Measurements from ENCODE around the gene RNF220. TPM values are rescaled to one million over a fixed set of nuclear protein-coding genes. Genes with fewer than 3 reads are reported as not detected.
A peak's percentile ranks its signal among the peaks of the same experiment; 100 is the strongest.
"Not testable (repeated sequence)": the region's sequence is repeated elsewhere in the genome, so short reads cannot be mapped to it uniquely, and the experiment has no call there.

RNF220 gene
- total RNA-seq, 1 donor from 2014 or later, result 22.9 TPM

DNA sequence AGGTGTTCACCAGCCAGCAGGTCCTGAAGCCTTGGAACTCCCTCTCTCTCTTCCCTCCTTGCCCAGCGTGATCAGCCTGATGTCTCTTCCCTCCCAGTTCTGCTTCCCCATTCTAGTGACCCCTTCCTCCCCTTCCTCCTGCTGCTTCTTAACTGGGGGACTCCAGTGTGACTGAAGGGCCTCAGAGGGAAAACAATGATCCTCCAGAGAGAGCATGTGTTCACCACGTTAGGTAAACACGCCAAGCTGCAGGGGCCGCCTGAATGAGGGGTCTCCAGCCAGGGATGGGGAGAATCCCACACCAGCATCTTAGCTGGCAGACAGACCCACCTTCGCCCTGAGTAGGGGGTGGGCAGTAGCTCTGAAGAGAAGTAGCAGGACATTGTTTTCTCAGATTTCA lies 144.5 kb downstream of the RNF220 start:
- no peak for DNase-seq

DNA sequence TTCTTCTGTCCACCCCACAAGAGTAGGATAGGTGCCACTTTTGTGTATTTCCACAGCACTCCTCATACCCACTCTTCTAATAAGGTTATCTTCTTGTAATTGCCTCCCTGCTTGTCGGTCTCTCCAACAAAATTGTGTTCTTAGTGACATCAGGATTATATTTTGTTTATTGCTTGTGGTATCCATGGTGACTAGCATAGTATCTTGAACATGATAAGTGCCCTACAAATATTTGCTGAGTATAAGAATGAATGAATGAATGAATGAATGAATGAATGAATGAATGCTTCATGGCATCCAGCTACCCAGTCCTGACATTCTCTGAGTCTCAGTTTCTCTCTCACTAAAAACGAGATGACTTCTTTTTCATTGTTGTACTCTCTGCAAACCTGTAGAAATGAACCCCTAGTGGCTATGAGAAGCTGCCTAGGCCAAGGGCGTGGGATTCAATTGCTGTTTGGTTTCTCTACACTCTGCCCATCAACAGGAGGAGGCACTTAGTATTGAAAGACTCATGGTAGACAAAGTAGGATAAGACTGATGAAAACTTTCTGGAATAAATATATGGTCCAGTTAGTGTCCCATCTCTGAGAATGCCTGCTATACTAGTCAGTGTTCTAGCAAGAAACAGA lies 148.2 kb downstream of the RNF220 start:
- DNase-seq, result no peak

DNA sequence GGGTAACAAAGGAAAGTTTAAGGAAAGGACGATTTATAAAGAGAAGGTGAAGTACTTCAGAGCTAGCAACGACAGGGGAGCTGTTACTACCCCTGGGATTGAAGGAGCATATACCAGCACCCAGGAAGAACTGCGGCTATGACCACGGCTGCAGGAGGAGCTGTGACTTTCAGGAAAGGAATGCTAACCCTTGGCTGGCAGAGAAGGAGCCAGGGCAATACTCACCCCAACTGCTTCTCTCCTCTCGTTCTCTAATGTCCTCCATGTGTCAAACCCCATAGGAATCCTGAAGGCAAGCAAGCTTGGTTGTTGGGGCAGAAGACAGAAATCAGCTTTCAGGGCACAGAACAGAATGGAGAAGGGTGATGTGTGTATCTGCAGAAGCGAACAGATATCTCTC lies 148.7 kb downstream of the RNF220 start:
- no peak for DNase-seq

DNA sequence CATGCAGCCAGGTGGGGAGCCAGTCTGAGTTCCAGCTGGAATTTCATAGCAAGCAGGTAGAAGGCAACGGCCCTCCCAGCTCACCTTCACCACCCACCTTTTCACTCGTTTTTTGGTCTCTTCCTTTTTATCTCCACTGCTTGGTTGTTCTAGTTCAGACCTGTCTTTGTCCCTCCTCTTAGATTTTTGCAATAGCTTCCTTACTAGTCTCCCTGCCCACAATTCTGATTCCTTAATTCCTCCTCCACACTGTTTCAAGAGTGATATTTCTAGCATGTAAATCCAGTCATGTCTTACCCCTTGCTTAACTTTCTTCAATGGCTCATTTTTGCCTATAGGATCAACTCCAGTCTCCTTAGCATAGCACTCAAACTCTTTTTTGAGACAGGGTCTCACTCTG lies 149.7 kb downstream of the RNF220 start:
- DNase-seq, result no peak

DNA sequence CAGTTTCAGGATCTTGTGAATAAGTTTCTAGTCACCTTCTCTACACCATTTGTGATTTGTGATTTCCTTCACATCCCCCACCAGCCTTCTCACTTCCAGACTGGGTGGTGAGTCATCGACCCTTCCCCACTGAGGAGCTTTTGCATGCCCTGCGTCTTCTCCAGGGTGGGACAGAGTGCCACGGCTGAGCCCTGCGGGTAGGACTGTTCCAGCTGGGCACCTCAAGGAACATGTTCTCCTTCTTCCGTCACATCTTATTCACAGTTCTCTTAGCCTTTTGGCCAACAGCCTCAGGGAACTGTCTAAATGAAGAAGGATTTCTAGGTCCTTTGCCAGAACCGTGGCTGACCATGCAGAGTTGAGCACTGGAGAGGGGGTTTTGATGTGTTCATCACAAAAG lies 152.7 kb downstream of the RNF220 start:
- no peak for DNase-seq

DNA sequence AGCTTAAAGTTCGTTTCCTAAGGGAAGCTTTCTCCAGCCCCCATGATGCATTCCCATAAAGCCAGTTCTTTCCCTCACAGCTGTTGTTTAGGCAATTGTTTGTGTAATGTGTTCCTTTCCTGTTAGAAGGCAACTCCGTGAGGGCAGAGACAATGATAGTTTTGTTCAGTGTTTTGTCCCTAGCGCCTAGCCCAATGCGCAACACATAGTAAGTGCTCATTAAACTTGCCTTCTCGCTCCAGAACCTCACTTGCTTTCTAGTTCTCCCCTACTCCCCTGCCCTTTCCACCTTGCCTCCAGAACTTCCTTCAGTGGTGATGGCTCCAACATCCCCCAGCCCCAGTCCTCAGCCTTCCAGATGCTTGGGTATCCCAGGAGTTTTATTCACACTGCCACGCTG lies 153.8 kb downstream of the RNF220 start:
- no peak for DNase-seq

DNA sequence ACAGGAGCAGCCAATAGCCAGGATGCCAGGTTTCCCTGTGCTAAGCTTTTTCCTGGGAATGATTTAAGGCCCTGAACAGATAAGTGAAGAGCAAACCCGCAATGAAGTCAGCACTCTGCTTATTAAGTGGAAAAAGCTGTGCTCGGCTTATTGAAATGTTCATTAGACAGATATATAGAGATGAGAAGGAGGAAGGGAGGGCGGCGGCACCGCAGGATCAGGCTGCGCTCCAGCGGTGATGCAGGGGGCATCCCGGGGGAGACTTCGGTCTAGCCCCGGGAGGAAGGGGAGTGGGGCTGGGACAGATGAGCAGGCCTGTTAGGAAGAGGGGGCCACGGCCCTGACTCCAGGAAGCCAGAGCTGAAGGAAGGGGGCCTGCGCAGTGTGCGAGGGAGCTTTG lies 154.3 kb downstream of the RNF220 start:
- DNase-seq, result peak; percentile 20

DNA sequence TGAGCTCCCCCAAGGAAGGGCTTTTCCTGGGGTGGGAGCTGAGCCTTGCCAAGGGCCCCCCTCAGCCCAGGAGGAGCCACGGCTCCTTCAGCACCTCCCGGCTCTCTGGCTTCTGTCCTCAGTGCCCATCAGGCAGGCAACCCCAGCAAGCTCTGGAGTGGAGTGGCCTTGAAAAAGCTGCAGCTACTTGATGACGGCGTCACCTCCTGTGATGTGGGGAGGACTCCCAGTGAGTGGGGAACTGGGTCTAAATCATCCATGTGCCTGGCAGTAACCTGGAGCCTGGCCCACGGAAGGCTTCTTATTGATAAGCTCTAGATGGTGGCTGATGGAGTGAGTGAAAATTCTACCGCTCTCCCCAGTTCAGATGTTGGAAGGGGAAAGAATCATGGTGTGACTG lies 154.9 kb downstream of the RNF220 start:
- no peak for DNase-seq

DNA sequence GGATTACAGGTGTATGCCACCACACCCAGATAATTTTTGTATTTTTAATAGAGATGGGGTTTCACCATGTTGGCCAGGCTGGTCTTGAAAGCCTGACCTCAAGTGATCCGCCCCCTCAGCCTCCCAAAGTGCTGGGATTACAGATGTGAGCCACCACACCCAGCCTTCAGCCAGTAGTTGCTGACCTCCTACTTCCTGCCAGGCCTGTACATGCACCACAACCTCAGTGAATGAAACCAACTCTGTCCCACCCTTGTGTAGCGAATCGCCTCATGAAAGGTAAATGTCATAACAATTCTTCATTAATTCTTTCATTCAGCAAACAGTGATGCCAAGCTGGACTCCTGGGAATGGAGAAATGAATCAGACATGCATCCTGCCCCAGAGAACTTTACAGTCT lies 155.6 kb downstream of the RNF220 start:
- not testable (repeated sequence) for DNase-seq

DNA sequence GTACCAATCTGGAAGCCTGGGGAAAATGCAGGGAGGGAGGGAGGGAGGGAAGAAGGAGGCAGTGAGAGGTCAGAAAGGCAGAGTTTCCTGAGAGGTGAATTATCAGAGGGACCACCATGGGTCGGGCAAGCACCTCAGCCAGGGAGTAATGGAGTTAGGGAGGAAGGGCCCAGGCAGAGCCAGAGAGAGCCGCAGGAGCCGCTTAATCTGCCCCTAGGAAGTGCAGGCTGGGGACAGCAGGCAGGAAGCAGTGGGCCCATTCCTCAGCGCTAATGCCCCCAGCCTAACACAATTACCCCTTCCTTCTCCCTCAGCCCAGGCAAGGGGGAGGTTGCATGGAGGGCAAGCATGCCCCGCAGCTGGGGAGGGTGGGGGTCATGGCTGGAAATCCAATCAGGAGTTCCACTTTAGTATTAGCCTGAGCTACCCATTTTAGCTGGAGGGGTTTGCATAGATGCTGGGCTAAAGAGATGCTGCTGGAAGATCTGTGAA lies 160.2 kb downstream of the RNF220 start:
- DNase-seq, result no peak

DNA sequence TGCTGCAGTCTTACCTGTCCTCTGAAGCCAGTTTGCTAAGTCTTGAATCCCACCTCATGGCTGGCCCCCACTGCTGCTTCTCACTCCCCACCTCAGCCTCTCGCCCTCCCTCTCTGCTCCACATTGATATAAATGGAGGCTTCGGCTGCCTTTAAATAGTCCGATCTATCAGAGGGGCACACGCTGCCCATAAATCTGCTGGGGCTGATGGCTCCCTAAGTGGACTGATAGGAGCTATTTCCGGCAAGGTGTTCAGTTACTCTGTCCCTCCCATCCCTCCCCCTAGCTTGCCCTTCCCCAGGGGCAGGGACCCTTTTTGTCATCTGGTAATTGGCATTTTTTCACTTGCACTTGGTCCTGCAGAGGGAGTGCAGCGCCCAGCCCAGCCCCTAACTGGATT lies 160.8 kb downstream of the RNF220 start:
- DNase-seq, result no peak

DNA sequence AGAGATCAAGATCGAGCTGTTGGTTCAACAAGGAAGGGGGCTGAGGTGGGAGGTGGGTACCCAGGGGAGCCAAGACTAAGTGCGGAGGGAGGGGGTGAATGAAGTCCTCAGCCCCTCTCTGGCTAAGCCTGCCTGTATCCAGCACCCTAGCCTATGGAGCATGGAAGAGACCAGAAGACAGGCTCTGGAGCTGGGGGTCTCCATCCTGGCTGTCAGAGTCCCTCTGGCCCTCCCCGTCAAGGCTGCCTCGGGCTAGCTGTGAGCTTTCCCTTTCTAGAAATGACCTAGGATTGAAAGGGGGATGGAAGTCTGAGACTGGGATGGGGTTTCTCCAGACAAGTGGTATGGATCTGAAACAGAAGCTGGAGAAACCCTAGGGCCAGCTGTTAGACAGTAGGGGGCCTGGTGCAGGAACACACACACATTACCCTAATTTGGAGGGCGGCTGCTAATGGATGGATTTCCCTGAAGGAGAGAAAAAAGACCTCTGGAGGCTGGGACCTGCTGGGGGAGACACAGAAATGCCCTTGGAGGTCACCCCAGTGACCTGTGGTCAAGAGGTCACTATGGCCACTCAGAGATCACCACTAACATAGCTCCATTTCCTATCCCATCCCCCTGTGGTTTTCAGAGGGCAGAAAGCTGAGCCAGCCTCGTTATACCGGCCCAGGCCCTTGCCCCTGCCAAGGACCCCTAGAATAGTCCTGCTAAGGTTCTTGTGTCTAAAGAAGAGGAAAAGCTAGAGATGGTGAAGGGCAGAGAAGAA lies 161.4 kb downstream of the RNF220 start:
- DNase-seq, result no peak

DNA sequence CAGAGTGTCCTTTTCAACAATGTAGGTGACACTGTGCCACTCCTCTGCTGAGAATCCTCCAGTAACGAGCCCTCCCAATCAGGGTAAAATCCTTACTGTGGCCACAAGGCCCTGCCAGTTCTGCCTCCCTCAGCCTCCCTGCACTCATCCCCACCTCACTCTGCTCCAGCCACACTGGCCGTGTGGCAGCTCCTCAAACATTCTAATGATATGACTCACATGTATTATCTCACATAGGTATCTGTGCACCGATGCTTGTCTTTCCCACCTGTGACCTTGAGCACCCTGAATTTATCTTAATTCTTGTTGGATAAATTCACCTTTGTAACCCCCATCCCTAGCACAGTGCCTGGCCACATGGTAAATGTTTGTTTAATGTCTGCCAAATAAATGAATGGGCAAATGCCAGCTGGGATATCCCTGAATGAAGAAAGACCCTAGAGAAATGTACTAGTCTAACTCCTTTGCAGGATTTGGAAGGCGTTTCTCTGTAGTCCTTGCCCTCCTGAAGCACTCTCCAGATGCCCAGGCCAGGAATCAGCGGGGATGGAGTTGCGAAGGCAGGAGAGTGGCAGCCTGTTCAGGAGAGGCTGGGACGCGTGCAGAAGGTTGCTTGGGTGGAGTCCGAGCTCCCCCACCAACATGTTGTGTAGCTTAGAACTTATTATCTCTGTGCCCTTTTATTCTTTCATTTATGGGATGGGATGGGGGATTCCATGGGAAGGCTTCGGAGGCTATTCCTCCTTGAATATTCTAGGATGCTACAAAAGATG lies 163.3 kb downstream of the RNF220 start:
- DNase-seq, result no peak

DNA sequence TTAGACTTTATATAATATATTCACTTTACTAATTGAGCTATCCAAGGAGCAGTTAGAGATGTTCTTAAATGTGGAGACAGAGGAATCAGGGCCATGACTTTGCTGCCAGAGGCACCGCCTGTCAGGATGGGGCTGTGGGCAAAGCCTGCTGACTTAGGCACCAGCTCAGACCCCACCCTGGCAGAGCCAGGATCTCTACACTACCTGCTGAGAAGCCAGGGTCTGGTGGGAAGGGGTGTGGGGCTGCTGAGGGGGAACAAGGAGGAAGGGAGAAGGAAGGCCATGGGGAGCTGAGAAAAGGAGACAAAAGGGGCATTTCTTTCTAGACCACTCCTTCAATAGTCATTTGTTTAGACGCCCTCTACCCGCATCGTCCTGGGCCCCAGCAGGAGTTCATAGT lies 164.4 kb downstream of the RNF220 start:
- no peak for DNase-seq

DNA sequence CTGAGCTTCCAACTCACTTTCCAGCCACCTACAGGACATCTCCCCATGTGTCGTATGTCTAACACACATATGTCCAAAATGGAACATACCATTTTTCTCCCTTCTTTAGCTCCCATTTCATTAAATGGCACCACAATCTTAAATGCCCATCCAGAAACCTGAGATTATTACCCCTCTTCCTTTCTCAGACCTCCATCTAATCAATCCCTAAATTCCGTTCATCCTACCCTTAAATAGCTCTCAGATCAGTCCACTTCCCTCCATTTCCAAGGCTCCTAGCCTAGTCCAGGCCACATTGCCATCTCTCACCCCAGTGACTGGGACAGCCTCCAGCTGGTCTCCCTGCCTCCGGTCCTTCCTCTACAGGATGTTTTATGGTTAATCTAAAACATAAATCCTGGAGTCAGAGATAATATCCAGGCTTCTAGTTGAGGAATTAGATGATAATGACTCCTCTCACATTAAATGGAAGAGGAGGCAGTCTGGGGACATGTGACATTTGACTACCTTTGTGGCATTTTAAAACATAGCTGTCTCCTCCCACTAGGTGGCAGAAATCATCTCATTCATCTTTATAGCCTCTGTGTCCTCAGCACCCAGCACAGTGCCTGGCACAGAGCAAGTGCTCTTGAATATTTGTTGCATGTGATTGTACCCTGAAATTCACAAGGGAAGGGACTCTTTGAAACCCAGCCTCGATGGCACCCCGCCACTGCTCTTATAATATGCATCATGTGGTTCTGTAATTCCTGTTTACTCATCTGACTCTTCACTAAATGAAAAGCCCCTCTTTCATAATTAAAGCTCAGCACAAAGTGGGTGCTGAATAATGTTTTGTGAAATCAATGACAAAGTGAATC lies 166.9 kb downstream of the RNF220 start:
- no peak for DNase-seq

DNA sequence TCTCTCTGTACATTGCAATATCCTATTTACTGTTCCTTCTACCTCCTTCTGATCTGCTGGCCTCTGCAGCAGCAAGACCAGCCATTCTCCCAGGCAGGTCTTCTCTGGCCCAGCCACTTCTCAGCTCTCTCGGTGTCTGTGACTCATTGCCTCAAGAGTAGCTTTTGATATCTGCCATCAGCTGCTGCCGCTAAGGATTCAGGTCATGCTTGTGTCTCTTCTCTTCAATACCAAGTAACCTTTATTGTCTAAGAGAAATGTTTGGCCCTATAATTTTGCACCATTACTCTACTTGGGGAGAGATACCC lies 167.5 kb downstream of the RNF220 start:
- no peak for DNase-seq

DNA sequence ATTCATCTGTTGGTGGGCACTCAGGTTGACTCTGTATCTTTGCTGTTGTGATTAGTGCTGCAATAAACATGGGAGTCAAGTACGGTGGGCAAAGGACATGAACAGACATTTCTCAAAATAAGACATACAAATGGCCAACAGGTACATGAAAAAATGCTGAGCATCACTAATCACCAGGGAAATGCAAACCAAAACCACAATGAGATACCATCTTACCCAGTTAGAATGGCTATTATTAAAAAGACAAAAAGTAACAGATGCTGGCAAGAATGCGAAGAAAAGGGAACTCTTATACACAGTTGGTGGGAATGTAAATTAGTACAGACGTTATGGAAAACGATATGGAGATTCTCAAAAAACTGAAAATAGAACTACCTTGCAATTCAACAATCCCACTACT lies 170.3 kb downstream of the RNF220 start:
- DNase-seq, result no peak

DNA sequence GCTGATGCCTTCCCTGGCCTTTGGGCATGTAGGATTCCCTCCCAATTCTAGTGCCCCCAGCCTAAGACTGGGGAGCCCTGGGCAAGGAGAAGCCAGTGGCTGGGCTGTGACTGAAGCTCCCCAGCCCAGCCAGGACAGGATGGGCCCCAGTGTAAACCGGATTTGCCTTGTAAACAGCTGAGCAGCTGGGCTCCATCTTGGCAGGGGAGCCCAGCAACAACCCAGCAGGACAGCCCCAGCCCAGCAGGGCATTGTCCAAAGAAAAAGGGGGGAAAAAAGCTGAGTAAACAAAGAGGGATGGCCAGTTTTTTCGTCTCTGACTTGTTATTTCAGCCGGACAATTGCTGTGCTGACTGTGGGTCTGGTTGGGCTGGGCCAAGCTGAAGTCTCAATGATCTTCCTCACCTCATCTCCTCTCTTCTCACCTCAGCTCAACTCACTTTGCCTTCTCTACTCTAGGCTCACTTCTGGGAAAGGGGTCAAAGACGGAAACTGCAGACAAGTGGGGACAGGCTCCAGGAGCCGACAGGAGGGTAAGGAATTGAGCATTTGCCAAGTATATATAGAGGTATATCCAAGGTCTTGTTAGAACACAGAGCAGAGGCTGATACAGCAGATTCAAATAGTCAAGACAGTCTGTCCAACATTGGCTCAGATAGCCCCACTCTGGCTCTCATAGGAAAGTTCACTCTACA lies 171.5 kb downstream of the RNF220 start:
- DNase-seq, result no peak

DNA sequence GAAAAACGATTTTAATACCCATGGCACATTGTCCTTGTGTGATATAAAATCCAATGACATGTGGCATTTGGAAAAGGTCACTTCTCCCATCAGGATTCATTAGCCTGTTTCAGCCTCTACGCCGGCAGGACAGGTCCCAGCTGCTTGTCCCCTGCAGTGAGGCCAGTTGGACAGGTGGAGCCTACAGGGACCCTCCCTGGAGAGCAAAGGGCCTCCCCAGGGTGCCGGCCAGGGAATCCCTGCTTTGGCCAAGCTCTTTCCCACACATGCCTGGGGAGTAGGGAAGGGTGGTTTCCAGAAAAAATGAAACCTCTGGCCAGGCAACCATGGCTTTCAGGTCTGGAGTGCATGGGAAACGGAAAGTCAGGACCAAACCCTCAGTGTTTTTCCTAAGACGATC lies 176.2 kb downstream of the RNF220 start:
- DNase-seq, result no peak

DNA sequence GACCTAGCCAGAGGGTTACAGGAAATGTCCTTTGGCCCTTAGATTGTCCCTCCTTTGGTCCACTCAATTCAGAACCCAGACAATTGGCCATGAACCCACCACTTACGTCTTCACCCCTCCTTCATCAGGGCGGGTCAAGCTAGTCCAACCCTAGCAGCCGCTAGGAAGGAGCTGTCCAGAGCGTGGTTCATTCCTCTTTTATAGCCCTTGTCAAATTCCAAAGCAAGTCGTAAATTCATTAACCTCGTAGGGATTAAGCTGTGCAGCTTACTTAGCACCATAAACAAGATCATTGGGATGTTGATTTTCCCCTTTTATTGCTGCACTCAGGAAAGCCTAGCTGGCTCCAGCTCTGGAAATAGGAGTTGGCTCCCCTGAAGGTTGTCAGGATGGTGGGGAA lies 179.1 kb downstream of the RNF220 start:
- DNase-seq, result no peak

DNA sequence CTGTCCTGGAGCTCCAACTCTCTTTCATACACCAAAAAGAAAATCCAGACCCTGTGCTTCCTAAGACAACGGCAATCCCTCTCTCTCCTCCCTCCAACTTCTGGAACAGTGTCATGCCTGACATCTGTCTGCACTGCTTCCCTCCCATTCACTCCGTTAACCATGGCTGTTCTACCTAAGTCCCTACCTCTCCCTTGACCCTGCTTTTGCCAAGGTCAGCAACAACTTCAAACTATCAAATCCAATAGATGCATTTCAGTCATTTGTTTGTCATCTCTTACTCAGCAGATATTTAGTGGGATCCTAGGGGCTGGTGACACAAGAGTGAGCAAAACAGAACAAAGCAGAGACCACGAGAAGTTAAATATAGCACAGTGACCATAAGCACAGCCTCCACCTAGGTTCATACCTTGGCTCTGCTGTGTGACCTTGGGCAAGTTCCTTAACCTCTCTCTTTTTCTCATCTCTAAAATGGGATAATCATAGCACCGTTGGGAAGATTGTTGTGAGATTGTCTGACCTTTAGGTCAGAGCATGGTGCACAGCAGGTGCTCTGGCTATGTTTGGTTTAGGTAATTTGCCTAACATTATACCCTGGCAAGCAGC lies 180.4 kb downstream of the RNF220 start:
- no peak for DNase-seq
